M059J (cell line): ENCODE results near the gene PTPRJ. TPM values are rescaled to one million over a fixed set of nuclear protein-coding genes. Genes with fewer than 3 reads are reported as not detected.
"Not testable (repeated sequence)": the region's sequence is repeated elsewhere in the genome, so short reads cannot be mapped to it uniquely, and the experiment has no call there.

Experiments
- DNase-seq: peaks from one replicate; pipeline ENCODE4 v3.0.0-alpha.2; 2012; ENCODE audit warnings: low read depth
- total RNA-seq: library from RNA; depleted of rRNA; stranded (reverse); fragments of >200 nt; shearing (Covaris generic); gene quantifications from 2 replicates; pipeline ENCODE4 v1.2.3, GENCODE V29; 2014

The PTPRJ gene
- total RNA-seq, 1 experiment from 2014 or later: 54.8 TPM

- no peak for DNase-seq
Observed at GRCh38 chr11:48111891-48112290, 131.5 kb downstream of the PTPRJ start.

GRCh38 chr11:48114740-48115139 is 134.4 kb downstream of the PTPRJ start:
- no peak for DNase-seq

GRCh38 chr11:48116437-48117228 is 136.3 kb downstream of the PTPRJ start:
- DNase-seq: no peak

- DNase-seq: no peak
Observed at GRCh38 chr11:48122246-48122645, 141.9 kb downstream of the PTPRJ start.

- no peak for DNase-seq
Observed at GRCh38 chr11:48122656-48123055, 142.3 kb downstream of the PTPRJ start.

GRCh38 chr11:48123254-48123875 is 143.0 kb downstream of the PTPRJ start:
- no peak for DNase-seq

GRCh38 chr11:48123934-48124755 is 143.8 kb downstream of the PTPRJ start:
- no peak for DNase-seq

GRCh38 chr11:48124880-48125279 is 144.5 kb downstream of the PTPRJ start:
- no peak for DNase-seq

GRCh38 chr11:48125866-48126265 is 145.5 kb downstream of the PTPRJ start:
- DNase-seq: no peak

GRCh38 chr11:48127521-48128183 is 147.3 kb downstream of the PTPRJ start:
- DNase-seq: no peak

- DNase-seq: no peak
Observed at GRCh38 chr11:48129697-48130395, 149.5 kb downstream of the PTPRJ start.

- DNase-seq: no peak
Observed at GRCh38 chr11:48134221-48134922, 154.0 kb downstream of the PTPRJ start.

GRCh38 chr11:48138222-48138621 is 157.9 kb downstream of the PTPRJ start:
- no peak for DNase-seq

- not testable (repeated sequence) for DNase-seq
Observed at GRCh38 chr11:48139896-48140295, 159.5 kb downstream of the PTPRJ start.

GRCh38 chr11:48141475-48142122 is 161.2 kb downstream of the PTPRJ start:
- DNase-seq: peak; percentile 80

GRCh38 chr11:48142889-48143288 is 162.5 kb downstream of the PTPRJ start:
- DNase-seq: no peak

GRCh38 chr11:48148749-48149148 is 168.4 kb downstream of the PTPRJ start:
- no peak for DNase-seq

GRCh38 chr11:48150213-48150612 is 169.9 kb downstream of the PTPRJ start:
- DNase-seq: no peak

- DNase-seq: peak; percentile 49
Observed at GRCh38 chr11:48154151-48154550, 173.8 kb downstream of the PTPRJ start.
